HG03469 (cell line): Measurements from ENCODE around the gene INPP5B.

ENCODE experiments used
- ATAC-seq: cut with Tn5 transposase; IDR thresholded peaks from one replicate; pipeline ENCODE4 v1.9.1; 2021; ENCODE audit warnings: mild to moderate bottlenecking, moderate library complexity, moderate number of reproducible peaks; ENCODE audit not compliant: unreplicated experiment

Gene INPP5B

DNA sequence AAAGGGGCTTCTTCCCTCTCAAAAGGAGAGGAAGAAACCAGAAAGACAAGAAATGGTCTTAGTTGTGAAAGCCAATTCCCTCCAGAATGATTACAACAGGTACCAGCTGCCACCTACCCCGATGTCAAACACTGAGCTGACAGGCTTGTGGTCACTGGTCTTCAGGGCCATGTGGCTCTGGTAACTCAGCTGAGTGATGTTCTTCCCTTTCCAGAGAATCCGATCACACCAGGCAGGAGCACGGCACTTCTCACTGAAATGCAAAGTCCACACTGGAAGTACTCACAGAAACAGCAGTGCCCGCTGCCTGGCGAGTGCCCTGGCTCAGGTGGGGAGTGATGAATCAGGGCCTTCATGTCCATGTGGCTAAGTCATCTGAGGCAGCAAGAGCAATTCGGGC lies 68.8 kb downstream of the INPP5B start:
- no peak for ATAC-seq

DNA sequence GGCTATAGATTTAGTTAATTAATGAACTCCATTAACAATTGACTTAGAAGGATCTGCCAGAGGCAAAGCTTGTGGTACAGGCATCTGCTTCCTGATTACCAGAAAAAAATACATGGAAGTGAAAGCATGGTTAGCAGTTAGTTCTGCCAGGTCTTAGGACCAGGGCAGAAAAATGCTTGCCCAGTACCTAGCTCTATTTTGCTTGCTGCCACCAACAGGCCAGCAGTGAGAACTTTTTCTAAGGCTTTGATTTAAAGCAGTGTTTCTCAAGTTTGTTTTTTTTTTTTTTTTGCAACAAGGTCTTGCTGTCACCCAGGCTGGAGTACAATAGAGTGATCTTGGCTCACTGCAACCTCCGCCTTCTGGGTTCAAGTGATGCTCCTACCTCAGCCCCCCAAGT lies 71.0 kb downstream of the INPP5B start:
- no peak for ATAC-seq

DNA sequence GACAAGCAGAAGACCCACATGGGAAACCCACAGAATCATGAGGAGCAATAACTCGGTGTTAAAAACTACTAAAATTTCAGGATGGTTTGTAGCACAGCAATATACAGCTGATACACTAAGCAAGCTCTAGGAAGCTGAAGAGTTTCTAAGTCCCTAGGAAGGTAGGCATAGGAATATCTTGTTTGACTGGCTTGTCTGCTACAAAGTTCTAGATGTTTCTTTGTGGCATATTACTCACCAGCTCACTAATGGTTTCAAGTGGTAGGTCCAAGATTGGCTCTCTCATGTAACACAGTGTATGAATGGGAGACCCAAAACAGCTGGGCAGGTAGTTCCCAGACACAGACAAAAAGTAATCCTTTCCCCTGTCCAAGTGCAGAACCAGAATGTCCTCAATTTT lies 74.2 kb downstream of the INPP5B start:
- no peak for ATAC-seq

DNA sequence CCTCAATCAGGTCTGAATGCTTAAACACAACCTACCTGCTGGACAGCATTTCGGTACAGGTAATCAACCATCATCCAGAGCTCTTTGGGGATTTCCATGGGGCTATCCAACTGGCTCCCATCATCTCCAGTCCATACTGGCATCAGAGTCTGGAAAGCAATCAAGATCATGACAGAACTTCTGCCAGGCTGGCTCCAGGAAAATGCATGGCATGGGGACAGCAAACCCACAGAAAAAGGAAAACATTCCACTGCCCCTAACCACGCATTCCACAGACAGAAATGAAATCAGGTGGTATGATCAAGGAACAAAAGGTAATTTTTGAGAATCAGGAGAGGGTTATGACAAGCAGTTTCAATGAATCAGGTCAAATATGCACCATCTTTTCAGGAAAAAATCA lies 78.4 kb downstream of the INPP5B start:
- no peak for ATAC-seq

DNA sequence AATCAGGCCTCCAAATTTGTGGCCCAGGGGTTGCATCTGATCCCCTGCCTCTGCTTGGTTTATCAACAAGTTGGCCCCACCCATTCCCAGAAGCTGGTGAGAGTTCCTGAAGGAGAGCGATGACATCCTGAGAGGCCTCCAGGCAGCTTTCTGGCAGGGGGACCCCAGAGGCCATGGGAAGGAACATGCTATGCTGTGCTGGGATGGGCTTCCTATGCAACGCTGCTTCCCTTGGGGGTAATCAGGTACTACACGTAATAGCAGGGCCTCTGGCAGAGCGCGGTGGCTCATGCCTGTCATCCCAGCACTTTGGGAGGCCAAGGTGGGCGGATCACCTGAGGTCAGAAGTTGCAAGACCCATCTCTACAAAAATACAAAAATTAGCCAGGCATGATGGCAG lies 79.1 kb downstream of the INPP5B start:
- no peak for ATAC-seq

DNA sequence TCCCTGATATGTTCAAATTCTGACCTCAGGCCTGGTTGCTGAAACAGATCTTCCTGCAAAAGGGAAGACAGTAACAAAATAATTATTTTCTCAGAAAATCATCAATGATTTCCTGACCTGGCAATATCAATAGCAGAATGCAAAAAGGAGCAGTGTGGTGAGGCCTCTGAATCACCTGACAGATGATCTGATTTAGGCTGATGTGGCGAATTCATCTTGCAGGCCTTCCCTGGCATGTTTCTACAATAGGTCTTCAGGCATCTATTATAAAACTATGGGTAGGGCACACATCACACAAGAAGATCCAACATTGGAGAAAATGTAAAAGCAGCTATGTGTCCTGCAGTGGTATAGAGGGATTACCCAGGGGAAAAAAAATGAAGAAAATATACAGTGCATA lies 80.4 kb downstream of the INPP5B start:
- no peak for ATAC-seq

DNA sequence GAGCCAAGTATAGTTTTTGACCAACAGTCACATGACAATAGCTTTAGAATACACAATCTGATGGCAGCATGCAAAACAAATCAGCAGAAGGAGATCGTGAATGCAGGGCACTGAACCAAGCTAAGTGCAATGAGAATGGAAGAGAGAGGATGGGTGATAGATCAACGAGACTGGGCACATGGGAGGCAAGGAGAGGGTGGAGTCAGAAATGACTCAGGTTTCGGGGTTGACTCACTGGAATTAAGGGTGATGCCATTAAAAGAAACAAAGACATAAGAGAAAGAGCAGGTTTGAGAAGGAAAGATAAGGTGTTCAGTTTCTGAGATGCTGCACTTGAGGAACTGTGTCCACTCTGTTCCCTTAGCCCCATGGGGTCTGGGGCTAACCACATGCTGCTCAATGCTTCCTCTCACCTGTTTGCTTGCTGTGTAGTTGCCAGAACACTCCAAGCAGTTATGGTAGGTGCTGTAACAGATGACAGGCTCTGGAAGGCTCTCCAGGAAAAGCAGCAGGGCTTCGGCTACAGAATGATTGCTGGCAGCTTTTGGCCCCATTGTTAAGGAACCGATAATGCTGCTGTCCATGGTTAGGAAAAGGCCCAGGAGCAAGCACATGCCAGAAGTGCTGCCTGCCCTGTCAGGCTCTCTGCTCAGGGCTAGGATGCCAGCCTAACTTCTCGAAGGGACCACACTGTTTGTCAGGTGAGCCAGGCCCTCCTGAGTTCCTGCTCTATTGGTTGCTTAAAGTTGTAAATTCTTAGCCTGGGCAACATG lies 81.3 kb downstream of the INPP5B start:
- ATAC-seq, result no peak

DNA sequence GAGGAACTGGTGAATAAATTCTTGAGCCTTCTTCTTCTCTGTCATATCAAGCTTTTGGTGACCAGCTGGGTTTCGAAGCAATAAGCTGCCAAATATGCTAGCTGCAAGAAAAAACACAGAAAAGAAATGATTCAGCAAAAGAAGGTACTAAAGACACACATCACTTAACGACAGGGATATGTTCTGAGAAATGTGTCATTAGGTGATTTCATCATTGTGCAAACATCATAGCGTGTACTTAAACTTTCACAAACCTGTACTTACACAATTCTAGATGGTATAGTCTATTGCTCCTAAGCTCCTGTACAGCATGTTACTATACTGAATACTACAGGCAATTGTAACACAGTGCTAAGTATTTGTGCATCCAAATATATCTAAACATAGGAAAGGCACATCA lies 84.5 kb downstream of the INPP5B start:
- no peak for ATAC-seq

DNA sequence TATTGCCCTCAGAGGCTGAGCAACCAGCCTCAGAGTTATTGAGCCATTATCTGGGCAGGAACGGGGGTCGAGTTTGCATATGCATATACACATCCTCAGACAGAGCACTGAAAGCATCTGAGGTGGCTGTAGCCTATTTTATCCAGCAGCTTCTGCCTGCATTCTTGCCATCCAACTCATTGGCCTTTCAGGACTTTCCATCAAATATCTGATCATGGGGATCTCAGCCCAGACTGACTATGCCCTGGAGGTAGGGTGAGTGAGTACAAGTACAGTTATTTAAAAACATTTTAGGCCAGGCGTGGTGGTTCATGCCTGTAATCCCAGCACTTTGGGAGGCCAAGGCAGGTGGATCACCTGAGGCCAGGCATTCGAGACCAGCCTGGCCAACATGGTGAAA lies 85.7 kb downstream of the INPP5B start:
- ATAC-seq, result no peak

DNA sequence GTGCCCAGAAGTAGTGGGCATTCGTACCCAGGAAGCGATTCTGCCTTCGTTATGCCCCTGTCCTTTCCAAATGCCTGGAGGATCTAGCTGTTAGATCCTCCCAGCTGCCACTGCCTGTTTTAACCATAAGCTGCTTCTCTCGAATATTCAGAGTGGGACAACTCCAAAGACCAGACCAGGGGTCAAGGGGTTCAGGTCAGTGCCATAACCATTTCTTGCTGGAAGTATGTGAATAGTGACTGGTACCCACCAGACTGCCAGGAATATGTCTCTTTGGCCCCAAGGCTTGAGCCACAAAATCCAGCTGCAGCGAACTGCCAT lies 86.5 kb downstream of the INPP5B start:
- no peak for ATAC-seq

DNA sequence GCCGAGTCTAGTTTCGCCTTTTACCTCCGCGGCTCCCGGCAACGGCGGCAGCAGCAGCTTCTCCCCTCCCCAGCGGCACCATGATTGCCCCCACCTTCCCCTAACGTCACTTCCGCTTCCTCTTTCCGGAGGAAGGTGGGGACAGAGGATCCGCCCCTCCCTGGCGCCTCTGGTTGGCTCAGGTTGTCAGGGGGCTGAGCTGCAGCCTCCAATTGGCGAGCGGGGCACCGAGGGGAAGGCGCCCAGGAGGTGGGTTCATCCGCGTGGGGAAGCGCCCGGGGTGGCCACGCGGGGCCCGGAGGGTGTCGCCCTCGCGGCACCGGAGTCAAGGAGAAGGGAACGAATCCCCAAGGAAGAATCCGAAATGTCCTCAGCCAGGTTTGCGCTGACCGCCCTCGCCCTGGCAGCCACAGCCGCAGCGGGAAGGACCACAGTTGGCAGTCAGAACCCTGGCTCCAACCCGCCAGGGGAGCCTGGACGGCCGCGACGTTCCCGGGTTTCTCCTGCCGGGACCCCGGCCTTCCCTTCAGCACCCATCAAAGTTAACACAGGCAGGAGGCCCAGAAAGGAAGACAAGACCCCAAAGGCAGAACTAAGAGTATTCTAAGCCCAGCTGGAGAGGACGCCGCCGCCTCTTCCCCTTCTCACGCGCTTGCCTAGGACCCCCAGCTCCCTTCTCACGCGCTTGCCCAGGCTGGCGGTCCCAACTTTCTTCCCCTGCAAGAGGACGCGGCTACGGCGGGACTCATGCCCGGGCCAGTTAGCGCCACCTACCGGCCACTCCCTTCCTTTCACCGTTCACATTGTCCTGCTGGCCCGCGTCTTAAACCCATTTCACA lies 87.1 kb downstream of the INPP5B start, which contains the start of gene MTF1:
Gene MTF1, minus strand, starts transcription at position 86 of the 839 bp plus-strand sequence. CDS start 1,934 bp downstream, outside the sequence.
- ATAC-seq, result peak; percentile 88

DNA sequence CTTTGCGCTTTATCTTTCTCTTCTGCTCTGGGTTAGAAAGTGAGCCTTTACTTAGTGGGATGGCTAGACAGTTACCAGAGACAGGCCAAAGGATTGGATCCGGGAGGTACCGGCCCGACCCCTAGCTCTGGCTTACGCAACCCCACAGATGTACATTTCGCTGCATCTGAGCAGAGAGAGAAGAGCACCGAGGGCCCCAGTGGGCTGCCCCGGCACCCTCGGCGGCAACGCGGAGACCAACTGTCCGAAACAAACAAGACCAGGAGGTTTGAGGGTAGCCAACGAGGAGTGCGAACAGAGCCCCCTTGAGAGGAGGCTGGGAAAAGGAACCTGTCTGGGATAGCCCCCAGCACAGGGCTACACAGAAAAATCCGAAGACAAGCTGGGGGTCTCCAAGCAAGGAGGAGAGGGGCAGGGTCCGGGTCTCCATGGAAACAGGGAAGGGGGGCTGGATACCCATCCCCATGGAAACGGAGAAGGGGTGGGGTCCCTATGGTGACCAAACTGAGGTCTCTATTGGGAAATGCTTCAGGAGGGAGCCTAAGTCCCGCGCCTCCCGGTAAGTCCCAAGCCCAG lies 87.8 kb downstream of the INPP5B start:
- ATAC-seq, result peak; percentile 6

DNA sequence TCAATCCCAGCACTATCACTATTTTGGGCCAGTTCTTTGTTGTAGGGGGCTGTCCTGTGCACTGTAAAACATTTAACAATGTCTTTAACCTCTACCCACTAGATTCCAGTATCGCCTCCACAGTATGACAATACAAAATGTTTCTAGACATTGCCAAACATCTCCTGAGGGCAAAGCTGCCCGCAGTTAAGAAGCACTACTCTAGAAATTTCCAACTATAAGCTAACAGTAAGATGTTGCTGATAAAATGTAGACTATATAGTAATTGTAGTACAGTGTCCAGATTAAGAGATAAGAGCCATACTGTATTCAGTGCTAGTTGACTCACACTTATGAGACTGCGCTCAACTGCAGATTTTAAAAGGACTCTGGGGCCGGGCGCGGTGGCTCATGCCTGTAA lies 92.4 kb downstream of the INPP5B start:
- ATAC-seq, result no peak

DNA sequence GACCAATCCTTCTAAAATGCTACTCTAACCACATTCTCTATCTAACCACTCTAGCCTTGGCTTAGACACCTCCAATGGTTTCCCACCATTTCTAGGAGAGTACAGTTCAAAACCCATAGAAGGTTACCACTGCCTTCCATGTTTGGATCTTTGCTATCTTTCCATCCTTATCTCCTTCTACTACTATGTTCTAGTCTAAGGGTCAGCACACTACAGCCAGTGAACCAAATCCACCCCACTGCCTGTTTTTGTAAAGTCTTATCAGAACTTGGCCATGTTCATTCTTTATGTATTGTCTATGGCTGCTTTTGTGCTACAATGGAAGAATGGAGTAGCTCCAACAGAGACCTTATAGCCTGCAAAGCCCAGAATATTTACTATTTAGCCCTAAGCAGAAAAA lies 93.7 kb downstream of the INPP5B start:
- ATAC-seq, result no peak

DNA sequence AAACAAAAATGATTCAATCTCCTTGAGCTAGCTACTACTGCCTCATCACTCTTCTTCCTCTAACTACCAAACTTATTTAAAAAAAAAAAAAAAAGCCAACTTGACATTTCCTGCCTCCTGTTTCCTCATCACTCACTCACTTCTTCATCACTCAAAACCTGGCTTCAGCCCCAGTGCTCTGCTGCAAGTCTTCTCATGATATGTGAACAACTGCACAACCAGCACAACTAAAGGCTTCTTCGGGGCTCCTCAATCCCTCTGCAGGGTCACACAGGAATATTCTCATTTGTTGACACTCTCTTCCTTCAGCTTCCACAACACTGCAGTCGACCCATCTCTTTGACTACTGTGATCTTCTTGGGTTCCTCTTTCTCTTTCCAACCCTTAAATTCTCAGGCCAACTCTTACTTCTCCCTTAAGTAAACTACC lies 95.1 kb downstream of the INPP5B start:
- no peak for ATAC-seq

DNA sequence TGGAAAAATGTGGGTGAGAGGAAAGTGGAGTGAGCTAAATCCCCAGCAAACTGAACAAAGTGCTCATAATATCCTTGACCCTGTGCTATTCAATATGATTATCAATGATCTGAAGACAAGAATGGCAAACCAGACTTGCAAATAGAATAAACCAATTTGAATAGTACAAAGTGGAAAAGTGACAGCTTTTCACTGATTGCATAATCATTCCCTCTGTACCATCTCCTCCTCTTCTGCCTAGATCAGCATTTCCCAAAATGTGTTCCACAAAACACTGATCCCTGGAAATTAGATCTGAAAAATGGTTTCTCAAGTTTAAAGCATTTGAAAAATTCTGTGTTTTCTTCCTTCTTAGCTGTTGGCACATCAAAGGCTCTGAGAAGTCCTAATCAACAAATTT lies 95.6 kb downstream of the INPP5B start:
- no peak for ATAC-seq

DNA sequence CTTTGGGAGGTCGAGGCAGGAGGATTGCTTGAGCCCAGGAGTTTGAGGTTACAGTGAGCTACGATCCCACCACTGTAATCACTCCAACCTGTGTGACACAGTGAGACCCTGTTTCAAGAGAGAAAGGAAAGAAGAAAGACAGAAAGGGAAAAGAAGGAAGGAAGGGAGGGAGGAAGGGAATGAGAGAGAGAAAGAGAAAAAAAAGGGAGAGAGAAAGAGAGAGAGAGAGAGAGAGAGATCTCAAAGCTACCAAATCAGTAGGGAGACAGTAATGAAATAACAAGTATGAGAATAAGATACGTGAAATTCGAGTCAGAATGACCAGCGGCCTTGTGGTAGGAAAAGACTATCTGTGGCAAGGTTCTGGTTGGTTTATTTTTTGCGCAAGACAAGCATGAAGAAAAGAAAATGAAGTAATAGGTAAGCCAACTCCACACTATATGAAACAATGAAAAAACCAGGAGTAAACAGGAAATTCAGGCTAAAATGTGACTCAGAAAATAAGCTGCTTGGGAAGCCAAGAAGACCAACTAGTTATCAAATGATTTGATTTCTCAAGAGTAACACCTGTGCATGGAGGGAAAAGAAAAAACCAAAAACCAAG lies 96.4 kb downstream of the INPP5B start:
- ATAC-seq, result no peak

DNA sequence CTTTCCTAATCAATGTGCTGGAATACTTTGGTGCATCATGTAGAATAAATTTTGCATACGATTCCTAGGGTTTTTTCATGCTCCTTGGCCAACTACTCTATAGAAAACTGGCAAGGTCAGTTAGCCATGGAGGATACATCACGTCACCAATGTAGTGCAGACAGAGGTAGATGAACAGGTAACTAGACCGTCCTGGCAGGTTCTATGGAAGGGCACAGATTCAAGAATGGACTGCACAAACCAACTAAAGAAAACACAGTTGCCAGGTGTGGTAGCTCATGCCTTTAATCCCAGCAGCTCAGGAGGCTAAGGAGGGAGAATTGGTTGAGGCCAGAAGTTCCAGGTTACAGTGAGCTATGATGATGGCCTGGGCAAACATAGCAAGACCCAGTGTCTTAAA lies 97.4 kb downstream of the INPP5B start:
- no peak for ATAC-seq

DNA sequence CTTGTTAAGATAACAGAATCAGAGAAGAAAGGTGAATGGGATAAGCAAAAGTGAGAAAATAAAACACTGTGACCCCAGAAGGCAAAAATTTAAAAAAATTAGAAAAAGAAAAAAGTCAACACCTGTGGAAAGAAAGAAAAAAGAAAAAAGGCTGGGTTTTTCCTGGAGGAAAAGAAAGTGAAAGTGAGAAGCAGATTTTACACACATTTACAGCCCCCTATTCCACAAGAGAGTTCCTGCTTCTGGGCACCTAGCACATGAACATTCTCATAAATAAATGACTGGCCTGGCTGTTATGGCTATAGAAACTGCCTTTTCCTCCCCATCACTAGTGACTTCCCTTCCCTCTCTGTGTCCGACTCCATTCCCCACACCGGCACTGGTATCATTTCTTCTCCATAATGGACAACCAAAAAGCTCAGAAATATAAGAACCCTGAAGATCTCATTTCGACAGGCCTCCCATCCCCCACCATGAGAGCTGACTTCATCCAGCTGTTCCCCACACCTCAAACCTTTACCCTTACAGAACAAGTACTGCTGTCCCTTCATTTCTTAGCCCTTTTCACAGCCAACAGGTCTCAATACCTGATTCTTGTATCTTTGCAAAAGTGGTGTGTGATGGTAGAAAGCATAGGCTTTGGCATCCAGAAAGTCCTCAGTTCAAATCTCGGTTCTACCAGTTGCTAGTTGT lies 100.1 kb downstream of the INPP5B start:
- ATAC-seq, result no peak

DNA sequence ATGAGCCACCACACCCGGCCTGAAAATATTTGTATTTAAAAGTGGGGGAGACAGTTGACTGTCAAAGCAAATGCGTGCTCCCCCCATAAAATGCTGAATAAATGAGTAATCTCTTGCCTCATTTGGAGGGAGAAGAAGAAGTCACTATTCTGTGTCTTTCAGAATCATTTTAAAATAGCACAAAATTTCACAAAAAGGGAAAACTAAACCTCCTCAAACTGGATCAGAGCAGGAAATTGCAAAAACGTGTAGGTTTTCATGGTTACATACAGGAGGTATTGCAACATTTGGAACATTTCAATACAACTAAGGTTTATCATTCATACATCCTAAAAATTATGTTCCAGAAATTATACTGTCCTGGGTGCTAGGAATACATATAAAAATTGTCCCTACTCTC lies 101.1 kb downstream of the INPP5B start:
- ATAC-seq, result no peak

DNA sequence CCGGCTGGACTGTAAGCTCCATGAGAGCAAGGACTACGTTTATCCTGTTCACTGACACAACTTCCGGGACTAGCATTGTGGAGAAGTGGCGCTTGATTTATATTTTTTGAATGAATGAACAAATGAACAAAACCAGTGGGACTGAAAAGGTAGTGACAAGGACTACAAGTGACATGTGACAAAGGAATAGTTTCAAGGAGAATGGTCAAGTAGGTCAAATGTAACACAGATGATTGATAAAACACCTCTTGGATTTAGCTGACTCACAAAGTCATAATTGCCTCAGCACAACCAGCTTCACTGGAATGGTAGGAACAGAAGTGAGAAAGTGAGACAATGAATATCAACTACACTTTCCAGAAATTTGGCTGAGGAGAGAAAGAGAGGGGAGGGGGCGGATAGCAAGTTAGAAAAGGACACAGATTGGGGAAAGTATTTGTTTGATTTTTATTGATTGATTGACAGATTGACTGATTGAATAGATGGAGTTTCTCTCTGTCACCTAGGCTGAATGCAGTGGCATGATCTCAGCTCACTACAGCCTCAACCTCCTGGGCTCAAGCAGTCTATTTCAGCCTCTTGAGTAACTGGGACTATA lies 101.7 kb downstream of the INPP5B start:
- no peak for ATAC-seq
